Measurements from ENCODE around the gene IGSF6.
"Not testable (repeated sequence)": the region's sequence is repeated elsewhere in the genome, so short reads cannot be mapped to it uniquely, and the experiment has no call there.

The IGSF6 gene

DNA sequence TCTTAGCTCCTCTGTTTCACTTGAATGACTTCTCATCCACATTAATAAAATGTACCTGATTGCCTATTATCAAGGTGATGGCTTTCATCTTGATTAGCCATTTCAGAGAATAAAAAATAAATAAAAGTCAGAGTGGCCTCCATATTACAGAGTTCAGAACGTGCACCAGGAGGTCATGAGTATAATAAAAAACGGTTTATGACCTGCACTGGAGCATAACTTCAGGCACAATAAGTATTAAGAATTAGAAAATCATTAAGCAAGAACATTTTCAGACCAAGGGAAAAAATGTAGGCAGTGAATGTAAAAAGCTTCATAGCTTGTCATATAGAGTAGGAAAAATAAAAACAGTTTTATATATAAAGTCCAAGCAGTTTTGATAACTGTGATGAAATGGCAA, 41.6 kb downstream of the IGSF6 start:
- Mint-ChIP-seq H3K4me1 (ENCODE audit: low read depth) (peaks cover 38% of the 10 kb centered on the region), H3K4me3 (no peak overlapping the region), H3K27ac (no peak overlapping the region)

DNA sequence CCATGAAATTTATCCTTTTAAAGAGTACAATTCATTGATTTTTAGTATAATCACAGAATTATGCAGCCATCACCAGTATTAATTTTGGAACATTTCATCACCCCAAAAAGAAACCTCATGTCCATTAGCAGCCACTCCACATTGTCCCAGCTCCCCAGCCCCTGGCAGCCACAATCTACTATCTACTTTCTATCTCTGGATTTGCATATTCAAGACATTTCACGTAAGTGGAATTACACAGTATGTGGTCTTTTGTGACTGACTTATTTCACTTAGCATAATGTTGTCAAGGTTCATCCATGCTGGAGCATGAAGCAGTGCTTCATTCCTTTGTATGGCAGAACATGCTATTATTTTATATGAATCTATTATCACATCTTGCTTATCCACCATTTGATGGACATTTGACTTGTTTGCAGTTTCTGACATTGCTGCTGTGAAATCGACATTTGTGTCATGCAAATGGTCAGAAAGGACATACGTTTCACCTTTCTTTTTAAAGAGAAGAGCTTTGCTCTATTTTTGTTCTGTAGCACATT, 42.3 kb downstream of the IGSF6 start:
- Mint-ChIP-seq H3K36me3 (ENCODE audit: low read depth) (peaks cover 9% of the 10 kb centered on the region), H3K27me3 (ENCODE audit: low read depth) (no peaks in the 10 kb centered on the region), H3K9me3 (no peaks in the 10 kb centered on the region), H3K4me1 (ENCODE audit: low read depth) (peaks cover 37% of the 10 kb centered on the region), H3K27ac (no peak overlapping the region), H3K4me3 (no peak overlapping the region)

More for the DNA sequence above, 41.6 kb downstream of the IGSF6 start:
- Mint-ChIP-seq H3K27me3 (ENCODE audit: low read depth) (no peaks in the 10 kb centered on the region), H3K36me3 (ENCODE audit: low read depth) (peaks cover 9% of the 10 kb centered on the region), H3K9me3 (no peaks in the 10 kb centered on the region)

DNA sequence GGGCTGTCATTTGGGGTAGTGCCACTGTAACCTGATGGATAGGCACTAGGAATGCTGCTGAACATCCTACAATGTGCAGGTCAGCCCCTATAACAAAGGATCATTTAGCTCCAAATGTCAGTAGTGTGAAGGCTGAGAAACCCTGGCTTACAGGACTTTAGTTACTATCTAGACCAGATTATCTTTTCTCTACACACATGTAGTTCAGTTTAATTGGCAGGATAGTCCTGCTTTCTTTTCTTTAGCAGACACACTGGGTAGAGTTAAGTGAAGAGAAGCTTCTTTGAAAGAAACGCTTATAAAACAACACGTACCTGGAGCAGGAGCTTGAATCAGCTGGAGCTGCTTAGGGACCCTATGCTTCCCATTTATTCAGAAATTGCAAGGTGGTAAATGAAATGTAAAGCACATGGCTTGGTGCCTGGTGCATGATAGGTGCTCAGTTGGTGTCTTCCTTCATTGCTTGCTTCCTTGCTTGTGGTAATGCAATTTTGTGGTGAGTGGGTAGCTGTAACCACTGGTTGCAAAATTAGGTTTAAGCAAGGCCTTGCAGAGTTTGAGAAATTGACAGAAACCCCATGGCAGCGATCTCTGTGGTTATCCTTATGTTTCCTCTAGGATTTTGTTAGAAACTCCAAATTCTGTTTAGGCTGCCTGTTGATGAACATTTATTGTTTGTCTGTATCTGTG, 43.6 kb downstream of the IGSF6 start:
- Mint-ChIP-seq H3K36me3 (ENCODE audit: low read depth) (peaks cover 3% of the 10 kb centered on the region), H3K27me3 (ENCODE audit: low read depth) (no peaks in the 10 kb centered on the region), H3K4me1 (ENCODE audit: low read depth) (peaks cover 43% of the 10 kb centered on the region), H3K4me3 (peak overlapping the region; percentile 10), H3K27ac (peak overlapping the region; percentile 26), H3K9me3 (no peaks in the 10 kb centered on the region)

DNA sequence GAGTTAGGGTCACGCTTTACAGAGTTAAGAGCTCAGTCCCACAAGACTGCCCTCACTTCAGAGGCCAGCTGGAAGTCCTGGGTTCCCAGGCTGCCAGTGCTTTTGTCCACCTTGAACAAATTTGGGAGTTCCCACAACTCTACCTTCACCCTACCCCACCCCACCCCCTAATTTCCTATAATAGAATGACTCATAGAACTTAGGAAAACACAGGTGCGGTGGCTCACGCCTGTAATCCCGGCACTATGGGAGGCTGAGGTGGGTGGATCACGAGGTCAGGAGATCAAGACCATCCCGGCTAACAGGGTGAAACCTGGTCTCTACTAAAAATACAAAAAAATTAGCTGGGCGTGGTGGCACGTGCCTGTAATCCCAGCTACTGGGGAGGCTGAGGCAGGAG, 46.6 kb downstream of the IGSF6 start:
- H3K27me3 Mint-ChIP-seq (ENCODE audit: low read depth); H3K36me3 Mint-ChIP-seq (ENCODE audit: low read depth); H3K9me3 Mint-ChIP-seq; H3K4me3 Mint-ChIP-seq; H3K27ac Mint-ChIP-seq: not testable (repeated sequence)
- peaks cover 44% of the 10 kb centered on the region for H3K4me1 Mint-ChIP-seq (ENCODE audit: low read depth)

DNA sequence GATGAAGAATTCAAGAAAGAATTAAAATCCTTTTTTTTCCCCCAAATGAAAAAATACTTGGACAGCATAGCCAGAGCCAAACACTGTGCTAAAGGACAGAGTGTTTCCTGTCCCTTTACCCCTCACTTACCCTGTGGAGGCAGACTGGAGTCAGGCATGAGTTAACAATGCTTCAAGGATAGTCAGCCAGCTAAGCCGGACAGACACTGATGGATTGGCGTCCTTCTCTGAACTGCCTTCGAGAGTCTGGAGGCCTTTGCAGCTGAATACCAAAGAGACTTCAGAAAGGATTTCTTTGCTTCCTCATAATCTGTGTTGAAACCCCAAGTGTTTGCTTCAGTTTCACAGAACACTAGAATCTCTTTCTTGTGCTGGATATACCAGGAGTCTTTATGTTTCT, 48.5 kb downstream of the IGSF6 start:
- Mint-ChIP-seq H3K4me3 (no peak overlapping the region), H3K27ac (no peak overlapping the region), H3K36me3 (ENCODE audit: low read depth) (no peaks in the 10 kb centered on the region), H3K4me1 (ENCODE audit: low read depth) (peaks cover 34% of the 10 kb centered on the region), H3K27me3 (ENCODE audit: low read depth) (no peaks in the 10 kb centered on the region), H3K9me3 (no peaks in the 10 kb centered on the region)

DNA sequence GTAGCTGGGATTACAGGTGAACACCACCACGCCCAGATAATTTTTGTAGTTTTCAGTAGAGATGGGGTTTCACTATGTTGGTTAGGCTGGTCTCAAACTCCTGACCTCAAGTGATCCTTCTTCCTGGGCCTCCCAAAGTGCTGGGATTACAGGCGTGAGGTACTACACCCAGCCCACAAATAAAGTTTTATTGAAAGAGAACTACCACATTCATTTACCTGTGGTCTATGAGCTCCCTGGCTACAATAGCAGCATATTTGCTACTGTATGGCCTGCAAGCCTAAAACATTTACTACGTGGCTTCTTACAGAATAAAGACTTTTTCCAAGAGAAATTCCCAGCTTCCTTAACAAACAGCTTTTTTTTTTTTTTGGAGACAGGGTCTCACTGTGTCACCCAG, 49.6 kb downstream of the IGSF6 start:
- H3K36me3 Mint-ChIP-seq (ENCODE audit: low read depth) = peaks cover 4% of the 10 kb centered on the region
- H3K27ac Mint-ChIP-seq = no peak overlapping the region
- H3K9me3 Mint-ChIP-seq = no peaks in the 10 kb centered on the region
- H3K4me3 Mint-ChIP-seq = no peak overlapping the region
- H3K27me3 Mint-ChIP-seq (ENCODE audit: low read depth) = no peaks in the 10 kb centered on the region
- H3K4me1 Mint-ChIP-seq (ENCODE audit: low read depth) = peaks cover 32% of the 10 kb centered on the region

DNA sequence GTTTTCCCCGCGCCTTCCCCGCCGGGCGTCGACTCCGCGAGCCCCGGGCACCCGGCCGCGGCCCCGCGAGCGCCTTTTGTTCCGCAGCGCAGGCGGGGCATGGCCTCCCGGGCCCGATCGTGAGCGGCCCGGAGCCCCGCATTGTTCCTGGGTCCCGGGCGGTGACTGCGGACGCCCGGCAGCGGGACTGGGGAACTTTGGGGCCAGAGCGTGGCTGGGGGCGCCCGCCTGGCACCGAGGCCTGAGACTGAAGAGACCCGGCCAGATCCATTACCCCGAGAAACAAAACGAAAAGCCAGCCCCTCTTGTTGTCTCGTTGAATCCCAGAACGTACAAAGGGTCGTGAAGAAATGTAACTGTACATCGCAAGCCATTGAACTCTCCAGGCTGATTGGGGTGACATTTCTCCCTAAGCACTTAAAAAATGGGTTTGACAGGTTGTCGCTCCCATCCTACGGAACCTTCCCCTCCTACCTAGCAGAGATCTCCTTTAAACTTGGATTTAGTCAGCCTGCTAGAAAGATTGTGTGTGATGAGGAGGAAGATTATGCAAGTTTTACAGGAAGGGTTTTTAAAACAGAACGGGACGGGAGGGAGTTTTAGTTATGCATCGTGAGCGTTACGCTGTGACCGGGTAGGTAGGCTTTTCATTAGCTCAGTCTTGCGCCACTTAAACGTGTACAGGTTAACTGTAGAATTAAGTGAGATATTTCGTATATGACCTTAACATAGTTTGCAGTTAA, 52.2 kb downstream of the IGSF6 start:
- Mint-ChIP-seq H3K27ac (peak overlapping the region; percentile 66), H3K36me3 (ENCODE audit: low read depth) (peaks cover 6% of the 10 kb centered on the region), H3K27me3 (ENCODE audit: low read depth) (no peaks in the 10 kb centered on the region), H3K9me3 (no peaks in the 10 kb centered on the region), H3K4me3 (peak overlapping the region; percentile 86), H3K4me1 (ENCODE audit: low read depth) (peaks cover 39% of the 10 kb centered on the region)

DNA sequence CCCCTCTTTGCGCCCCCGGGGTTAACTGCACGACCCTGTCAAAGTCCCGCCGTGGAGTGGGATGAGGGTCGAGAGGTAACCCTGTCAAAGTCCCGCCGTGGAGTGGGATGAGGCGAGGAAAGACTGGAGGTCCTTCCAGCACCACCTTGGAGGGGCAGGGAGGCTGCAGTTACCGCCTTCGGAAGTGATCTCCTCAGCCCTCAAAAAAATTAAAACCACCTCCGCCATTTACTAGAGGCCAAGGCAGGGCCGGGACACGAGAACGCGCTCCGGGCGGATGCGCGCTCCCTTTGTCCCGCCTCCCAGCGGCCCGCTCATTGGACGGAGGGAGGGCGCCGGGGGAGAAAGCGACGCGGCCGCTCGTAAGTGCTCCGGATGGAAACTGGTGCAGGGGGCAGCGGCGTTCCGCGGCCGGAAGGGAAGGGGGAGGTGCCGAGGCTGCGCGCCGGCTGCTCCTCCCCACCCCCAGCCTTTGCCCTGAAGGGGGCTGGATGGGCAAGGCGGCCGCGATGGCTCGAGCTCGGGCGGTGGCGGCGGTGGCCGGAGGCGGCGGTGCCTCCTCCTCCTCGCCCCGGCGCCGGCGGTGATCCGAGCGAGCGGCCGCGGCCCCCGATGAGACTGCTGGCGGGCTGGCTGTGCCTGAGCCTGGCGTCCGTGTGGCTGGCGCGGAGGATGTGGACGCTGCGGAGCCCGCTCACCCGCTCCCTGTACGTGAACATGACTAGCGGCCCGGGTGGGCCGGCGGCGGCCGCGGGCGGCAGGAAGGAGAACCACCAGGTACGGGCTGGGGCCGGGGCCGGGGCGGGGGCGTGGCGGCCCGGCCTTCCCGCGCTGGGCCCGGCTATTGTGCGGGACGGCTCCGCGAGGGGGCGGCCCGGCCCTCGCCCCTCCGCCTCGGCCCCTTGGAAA, 53.0 kb downstream of the IGSF6 start, which contains the start of gene METTL9:
METTL9 (plus strand) TSS at position 456 of the 909 bp plus-strand sequence; CDS start at position 613, 157 bp downstream.
- Mint-ChIP-seq H3K4me3 (peak within 1 kb of the TSS; percentile 86), H3K9me3 (no peaks in the 10 kb centered on the region), H3K27me3 (ENCODE audit: low read depth) (no peaks in the 10 kb centered on the region), H3K27ac (peak within 1 kb of the TSS; percentile 89), H3K4me1 (ENCODE audit: low read depth) (peaks cover 36% of the 10 kb centered on the region), H3K36me3 (ENCODE audit: low read depth) (peaks cover 6% of the 10 kb centered on the region)

DNA sequence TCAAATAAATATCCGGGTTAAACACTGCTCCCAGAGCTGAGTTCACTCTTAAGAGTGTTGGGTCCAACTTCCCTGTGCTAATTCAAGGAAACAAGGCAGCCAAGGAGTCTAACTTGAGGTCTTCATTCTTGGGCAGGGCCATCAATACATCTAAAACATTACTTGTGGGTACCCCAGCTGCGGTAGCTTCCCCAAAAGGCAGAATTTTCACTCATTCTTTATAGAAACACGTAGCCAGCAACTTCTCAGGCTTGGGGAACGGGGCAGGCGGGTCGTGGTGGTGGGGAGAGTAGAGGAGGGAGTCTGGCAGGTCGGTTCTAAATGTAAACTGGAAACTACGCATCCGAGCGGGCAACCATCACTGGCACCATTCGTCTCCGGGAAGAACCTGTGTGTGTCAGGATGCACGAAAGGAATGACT, 53.7 kb downstream of the IGSF6 start:
- H3K36me3 Mint-ChIP-seq (ENCODE audit: low read depth) = peaks cover 6% of the 10 kb centered on the region
- no peaks in the 10 kb centered on the region for H3K9me3 Mint-ChIP-seq
- no peaks in the 10 kb centered on the region for H3K27me3 Mint-ChIP-seq (ENCODE audit: low read depth)
- H3K4me1 Mint-ChIP-seq (ENCODE audit: low read depth) = peaks cover 33% of the 10 kb centered on the region
- H3K4me3 Mint-ChIP-seq = peak overlapping the region; percentile 81
- H3K27ac Mint-ChIP-seq = peak overlapping the region; percentile 89

DNA sequence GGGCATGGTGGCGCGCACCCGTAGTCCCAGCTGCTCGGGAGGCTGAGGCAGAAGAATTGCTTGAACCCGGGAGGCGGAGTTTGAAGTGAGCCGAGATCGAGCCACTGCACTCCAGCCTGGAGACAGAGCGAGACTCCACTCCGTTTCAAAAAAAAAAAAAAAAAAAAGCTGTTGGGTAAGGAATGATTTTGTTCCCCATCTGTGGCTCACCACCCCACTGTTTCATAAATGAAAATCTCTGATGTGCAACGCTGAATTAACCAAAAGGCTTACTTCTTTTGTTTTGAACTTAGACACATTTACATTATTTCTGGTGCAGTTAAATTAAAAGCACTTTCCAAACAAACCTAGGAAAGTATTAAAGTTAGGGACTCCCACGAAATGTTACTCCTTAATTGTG, 54.2 kb downstream of the IGSF6 start:
- H3K9me3 Mint-ChIP-seq = no peaks in the 10 kb centered on the region
- peak overlapping the region; percentile 84 for H3K4me3 Mint-ChIP-seq
- peaks cover 33% of the 10 kb centered on the region for H3K4me1 Mint-ChIP-seq (ENCODE audit: low read depth)
- H3K27me3 Mint-ChIP-seq (ENCODE audit: low read depth) = peaks cover 3% of the 10 kb centered on the region
- H3K27ac Mint-ChIP-seq = peak overlapping the region; percentile 89
- H3K36me3 Mint-ChIP-seq (ENCODE audit: low read depth) = peaks cover 6% of the 10 kb centered on the region

DNA sequence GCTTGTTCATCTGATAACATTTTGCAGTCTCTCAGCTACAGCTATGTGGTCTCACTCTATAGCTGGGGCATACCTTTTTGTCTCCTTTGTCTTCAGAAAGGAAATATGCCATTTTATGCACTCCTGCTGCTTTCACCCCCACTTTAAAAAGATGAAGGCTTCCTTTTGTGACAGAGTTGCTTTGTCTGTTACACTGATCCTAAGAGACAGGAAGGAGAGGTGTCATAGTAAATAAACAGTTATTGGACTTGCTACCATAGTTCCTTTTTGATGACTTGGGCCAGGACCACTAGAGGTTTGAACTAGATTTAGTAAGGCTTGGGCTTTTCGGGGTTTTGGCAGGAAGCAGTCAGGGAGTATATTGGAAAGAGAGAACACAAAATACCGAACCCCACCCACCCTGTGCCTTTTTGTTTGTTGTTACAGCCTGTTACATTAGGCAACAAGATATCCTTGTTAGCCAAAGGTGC, 54.8 kb downstream of the IGSF6 start:
- H3K27me3 Mint-ChIP-seq (ENCODE audit: low read depth) = peaks cover 4% of the 10 kb centered on the region
- H3K4me1 Mint-ChIP-seq (ENCODE audit: low read depth) = peaks cover 33% of the 10 kb centered on the region
- H3K36me3 Mint-ChIP-seq (ENCODE audit: low read depth) = peaks cover 6% of the 10 kb centered on the region
- H3K4me3 Mint-ChIP-seq = peak overlapping the region; percentile 84
- H3K9me3 Mint-ChIP-seq = no peaks in the 10 kb centered on the region
- H3K27ac Mint-ChIP-seq = peak overlapping the region; percentile 89

DNA sequence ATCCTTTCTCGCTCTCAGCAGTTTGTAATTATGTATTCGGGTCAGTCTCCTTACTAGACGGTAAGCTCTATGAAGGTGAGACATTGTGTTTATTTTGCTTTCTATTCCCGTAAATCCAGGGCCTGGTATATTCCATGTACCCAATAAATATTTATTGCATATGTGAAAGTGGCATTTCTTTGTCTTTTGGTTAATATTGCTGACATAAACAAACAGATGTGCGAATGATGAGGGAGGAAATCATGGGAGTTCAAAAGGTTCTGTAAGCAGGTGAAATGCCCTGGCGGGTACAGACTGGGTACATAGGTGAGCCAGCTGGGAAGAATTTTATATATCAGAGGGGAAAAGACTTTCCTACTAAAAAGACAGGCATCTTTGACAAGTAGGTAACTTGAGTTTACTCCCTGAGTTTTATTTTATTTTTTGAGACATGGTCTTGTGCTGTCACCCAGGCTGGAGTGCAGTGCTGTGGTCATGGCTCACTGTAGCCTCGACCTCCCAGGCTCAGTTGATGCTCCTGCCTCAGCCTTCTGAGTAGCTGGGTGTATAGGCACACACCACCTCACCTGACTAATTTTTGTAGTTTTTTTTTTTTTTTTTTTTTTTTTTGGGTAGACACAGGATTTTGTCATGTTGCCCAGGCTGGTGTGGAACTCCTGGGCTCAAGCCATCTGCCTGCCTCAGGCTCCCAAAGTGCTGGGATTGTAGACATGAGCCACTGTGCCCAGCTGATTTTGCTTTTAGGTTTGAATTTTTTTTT, 58.7 kb downstream of the IGSF6 start:
- Mint-ChIP-seq H3K27ac (no peak overlapping the region), H3K4me1 (ENCODE audit: low read depth) (peaks cover 14% of the 10 kb centered on the region), H3K36me3 (ENCODE audit: low read depth) (peaks cover 6% of the 10 kb centered on the region), H3K9me3 (no peaks in the 10 kb centered on the region), H3K4me3 (no peak overlapping the region), H3K27me3 (ENCODE audit: low read depth) (peaks cover 7% of the 10 kb centered on the region)

DNA sequence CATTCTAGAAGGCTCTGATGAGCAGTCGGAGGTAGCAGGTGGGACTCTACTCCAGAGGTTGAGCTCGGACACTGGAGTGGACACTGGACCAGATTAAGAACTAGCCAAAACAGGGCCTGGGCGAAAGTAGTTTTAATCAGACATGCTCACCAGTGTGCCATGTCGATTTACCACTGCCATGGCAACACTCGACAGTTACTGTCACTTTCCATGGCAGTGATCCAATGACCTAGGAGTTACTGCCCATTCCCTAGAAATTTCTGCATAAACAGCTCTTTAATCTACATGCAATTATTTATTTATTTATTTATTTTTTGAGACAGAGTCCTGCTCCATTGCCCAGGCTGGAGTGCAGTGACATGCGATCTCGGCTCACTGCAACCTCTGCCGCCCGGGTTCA, 60.2 kb downstream of the IGSF6 start:
- H3K27ac Mint-ChIP-seq = no peak overlapping the region
- H3K9me3 Mint-ChIP-seq = no peaks in the 10 kb centered on the region
- H3K4me1 Mint-ChIP-seq (ENCODE audit: low read depth) = peaks cover 1% of the 10 kb centered on the region

More for the DNA sequence above, 60.2 kb downstream of the IGSF6 start:
- no peak overlapping the region for H3K4me3 Mint-ChIP-seq
- H3K36me3 Mint-ChIP-seq (ENCODE audit: low read depth) = no peaks in the 10 kb centered on the region
- peaks cover 7% of the 10 kb centered on the region for H3K27me3 Mint-ChIP-seq (ENCODE audit: low read depth)

All from T-helper 1 cell treated with Interleukin-12 subunit alpha and Interleukin-12 subunit beta and Interleukin-4 antibody, amounts not matched to agents 30 μg/mL and 1 μg/mL, for 36 hours (primary cell).